ENCODE results near the gene CEACAM16. TPM values are rescaled to one million over a fixed set of nuclear protein-coding genes. Genes with fewer than 3 reads are reported as not detected.

The CEACAM16 gene
- total and polyA plus RNA-seq, 10 of the 15 experiments (the other 5 are each of a cell fraction or from before 2014, with no cell fraction given) = not detected

DNA sequence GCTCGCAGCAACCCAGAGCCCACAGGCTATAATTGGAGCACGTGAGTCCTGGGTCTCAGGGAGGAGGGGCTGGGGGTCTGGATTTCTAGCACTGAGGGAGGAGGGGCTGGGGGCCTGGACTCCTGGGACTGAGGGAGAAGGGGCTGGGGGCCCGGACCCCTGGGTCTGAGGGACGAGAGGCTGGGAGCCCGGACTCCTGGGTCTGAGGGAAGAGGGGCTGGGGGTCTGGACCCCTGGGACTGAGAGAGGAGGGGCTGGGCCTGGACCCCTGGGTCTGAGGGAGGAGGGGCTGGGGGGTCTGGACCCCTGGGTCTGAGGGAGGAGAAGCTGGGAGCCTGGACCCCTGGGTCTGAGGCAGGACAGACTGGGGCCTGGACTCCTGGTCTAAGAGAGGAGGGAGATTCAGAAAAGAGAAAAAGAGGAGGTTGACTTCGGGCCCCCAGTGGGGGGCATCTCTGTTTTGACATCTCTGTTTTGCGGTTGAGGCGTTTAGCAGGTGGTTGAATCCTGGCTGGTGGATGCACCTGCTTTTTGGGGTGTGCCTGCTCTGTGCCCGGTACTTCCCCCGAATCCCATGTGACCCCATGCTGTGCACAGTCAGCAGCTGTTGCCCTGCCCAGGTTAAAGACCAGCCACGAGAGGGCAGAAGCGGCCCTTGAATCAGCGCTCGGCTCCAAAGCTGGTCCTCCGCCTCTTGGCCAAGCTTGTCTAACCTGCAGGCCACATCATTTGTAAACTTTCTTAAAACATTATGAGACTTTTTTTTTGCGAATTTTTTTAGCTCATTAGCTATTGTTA lies 44.8 kb upstream of the CEACAM16 start (continued):
- TF ChIP-seq HSF1 (IDR thresholded peaks at IDR 0.05; ENCODE audit: low read depth, low read length) (no peak), TCF12 (IDR thresholded peaks at IDR 0.05; ENCODE audit: low read depth, low read length) (peak; percentile 90), SIN3A (IDR thresholded peaks at IDR 0.05; ENCODE audit: low read depth, low read length) (0 out of 2 replicates have a peak, but pooled peaks have one; percentile 32), TCF3 (IDR thresholded peaks at IDR 0.05; ENCODE audit: borderline replicate concordance, insufficient read depth, low read depth, low read length) (peak; percentile 88; the same call in 1 of the 2 replicates), YY1 (IDR thresholded peaks at IDR 0.05; ENCODE audit: low read depth, low read length) (peak; percentile 54; the same call in 1 of the 2 replicates)

DNA sequence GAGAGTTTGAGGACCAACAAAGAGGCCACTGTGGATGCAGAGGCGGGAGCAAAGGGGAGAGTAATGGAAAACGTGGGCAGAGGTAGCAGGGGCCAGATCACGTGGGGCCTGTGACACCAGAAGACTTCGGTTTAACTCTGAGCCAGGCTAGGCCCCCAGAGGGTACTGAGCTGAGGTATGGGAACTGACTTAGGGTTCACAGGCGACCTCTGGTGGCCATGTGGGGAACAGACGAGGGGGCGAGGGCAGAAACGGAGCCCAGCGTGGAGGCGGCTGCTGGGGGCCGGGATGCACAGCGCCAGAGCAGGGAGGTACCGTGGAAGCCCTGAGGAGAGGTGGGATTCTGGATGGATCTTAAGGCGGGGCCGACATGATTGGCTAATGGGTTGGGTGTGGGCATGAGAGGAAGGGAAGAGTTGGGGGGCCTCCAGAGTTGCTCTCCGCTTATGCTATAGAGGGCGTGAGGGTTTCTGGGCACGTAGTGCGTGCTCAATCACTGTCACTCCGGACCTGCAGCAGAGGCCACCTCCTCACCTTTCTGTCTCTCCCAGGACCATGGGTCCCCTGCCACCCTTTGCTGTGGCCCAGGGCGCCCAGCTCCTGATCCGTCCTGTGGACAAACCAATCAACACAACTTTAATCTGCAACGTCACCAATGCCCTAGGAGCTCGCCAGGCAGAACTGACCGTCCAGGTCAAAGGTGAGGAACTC lies 41.6 kb upstream of the CEACAM16 start:
- 16% methylated on average over 25 of the region's 25 CpGs for WGBS (ENCODE audit: insufficient coverage, insufficient replicate concordance, low lambda C conversion rate, missing lambda C conversion rate)
- Histone ChIP-seq H3K4me3 (no peak overlapping the region), H3K4me2 (ENCODE audit: control insufficient read depth, insufficient read depth) (no peak overlapping the region), H3K4me1 (ENCODE audit: control insufficient read depth, insufficient read depth, low read length) (no peaks in the 10 kb centered on the region; the same call in 1 of the 2 replicates), H4K20me1 (ENCODE audit: control insufficient read depth, insufficient read depth) (no peaks in the 10 kb centered on the region), H3K36me3 (ENCODE audit: control insufficient read depth in 2 of 2, insufficient read depth in 2 of 2, low read length in 1 of 2) (no peaks in the 10 kb centered on the region), H3K9ac (ENCODE audit: control insufficient read depth, insufficient read depth, low read length) (no peak overlapping the region), H3K27ac (ENCODE audit: control insufficient read depth, insufficient read depth) (no peak overlapping the region), H2AFZ (ENCODE audit: control insufficient read depth, low read depth, low read length) (no peak overlapping the region), H3K27me3 (replicated peaks in 1 of 2; ENCODE audit: control insufficient read depth in 2 of 2, insufficient read depth in 2 of 2, low read length in 1 of 2) (no peaks in the 10 kb centered on the region), H3K79me2 (ENCODE audit: control insufficient read depth, insufficient read depth, low read length) (no peaks in the 10 kb centered on the region), H3K9me3 (replicated peaks; ENCODE audit: control insufficient read depth, insufficient read depth, low read length) (no peaks in the 10 kb centered on the region)
- intact Hi-C loops (cut with micrococcal nuclease; ENCODE audit: unreplicated experiment) = loop anchor here (5.0 to 10.0 kb wide), 3 partner anchors 85 to 187 kb away; partner anchors contain the start of genes CBLC and NECTIN2
- peak; percentile 69 for FAIRE-seq
- CTCF ChIA-PET = interaction anchor here (0.6 to 4.9 kb wide), 28 partner anchors 8 to 259 kb away, joined by 3 to 59 read pairs (median 5); no protein-coding TSS in a partner anchor
- in situ Hi-C loops (cut with MboI) = loop anchor here (5.0 kb wide), 1 partner anchor 85 kb away; no protein-coding TSS in a partner anchor
- RAD21 ChIA-PET (ENCODE audit: unreplicated experiment) = interaction anchor here (0.9 to 4.0 kb wide), 4 partner anchors 67 to 114 kb away, joined by 4 to 33 read pairs (median 6); no protein-coding TSS in a partner anchor
- peak; percentile 85 for ATAC-seq
- no TSS peak for BruUV-seq (replicated peaks)
- SMC1A ChIA-PET (ENCODE audit: uncharacterized antibody, unreplicated experiment) = interaction anchor here (0.7 to 3.8 kb wide), 8 partner anchors 25 to 114 kb away, joined by 3 to 37 read pairs (median 4); no protein-coding TSS in a partner anchor
- POLR2A ChIA-PET = no interaction called here
- DNase-seq (ENCODE audit: low read depth, low spot score) = no peak
- TF ChIP-seq SMAD1 (IDR thresholded peaks at IDR 0.05; ENCODE audit: low read depth, partially characterized antibody) = no peak
- TF ChIP-seq RB1 (IDR thresholded peaks at IDR 0.05; ENCODE audit: borderline replicate concordance) = no peak
- TF ChIP-seq SMC3 (IDR thresholded peaks at IDR 0.05; ENCODE audit: borderline replicate concordance, low read length) = peak; percentile 66
- no peak for TF ChIP-seq RAD51 (IDR thresholded peaks at IDR 0.05)
- TF ChIP-seq ASH2L (IDR thresholded peaks at IDR 0.05; ENCODE audit: borderline replicate concordance, low read depth) = no peak
- no peak for TF ChIP-seq CEBPB (IDR thresholded peaks at IDR 0.05; ENCODE audit: borderline replicate concordance in 1 of 2, low read depth in 2 of 2, low read length in 2 of 2)
- no peak for TF ChIP-seq NR2C1 (IDR thresholded peaks at IDR 0.05)
- TF ChIP-seq CEBPZ (IDR thresholded peaks at IDR 0.05; ENCODE audit: low read depth, low read length) = no peak
- TF ChIP-seq BCL11A (IDR thresholded peaks at IDR 0.05; ENCODE audit: low read depth, low read length) = no peak
- no peak for TF ChIP-seq SPI1 (IDR thresholded peaks at IDR 0.05; ENCODE audit: borderline replicate concordance, insufficient read depth, low read depth, low read length)

Measured in GM12878 (cell line).